Measurements from ENCODE around the gene GRK5. TPM values are rescaled to one million over a fixed set of nuclear protein-coding genes. Genes with fewer than 3 reads are reported as not detected.

Gene GRK5
- total and polyA plus RNA-seq, 4 donors: 18.5 to 43.1 (median 40.3) TPM

- 42 to 55% methylated on average over 7 of the region's 7 CpGs for WGBS, 2 donors
- H3K36me3 ChIP-seq (ENCODE audit: control insufficient read depth in 4 of 4, insufficient read depth in 4 of 4, low read length in 4 of 4): no peaks in the 10 kb centered on the region
- H3K9me3 ChIP-seq (ENCODE audit: control insufficient read depth in 4 of 4, insufficient read depth in 3 of 4, low read length in 3 of 4): no peaks in the 10 kb centered on the region
- no peak for DNase-seq
- peaks cover 0 to 4% (median 3%) of the 10 kb centered on the region in 3 donors for H3K27me3 ChIP-seq (ENCODE audit: control insufficient read depth in 3 of 3, insufficient read depth in 3 of 3, low read length in 2 of 3)
- no peak for TF ChIP-seq CTCF (IDR thresholded peaks at IDR 0.05; ENCODE audit: control extremely low read depth, extremely low read depth)
- no peak overlapping the region for H3K27ac ChIP-seq (ENCODE audit: low read depth in 1 of 2, low read length in 1 of 2)
- no peak for ATAC-seq (ENCODE audit: insufficient read depth, low FRiP score)
- H3K9ac ChIP-seq (ENCODE audit: insufficient read depth in 1 of 2, low read length in 2 of 2): no peak overlapping the region
- H3K4me1 ChIP-seq (ENCODE audit: control insufficient read depth in 5 of 5, insufficient read depth in 5 of 5, low read length in 5 of 5): peaks cover 0 to 4% (median 0%) of the 10 kb centered on the region in 5 donors
- no peak overlapping the region for H3K4me3 ChIP-seq
These were observed 8.9 kb upstream of the GRK5 start for GRCh38 chr10:119198438-119198837.

GRCh38 chr10:119199231-119199992 is 8.0 kb upstream of the GRK5 start:
- H3K4me1 ChIP-seq (ENCODE audit: control insufficient read depth in 5 of 5, insufficient read depth in 5 of 5, low read length in 5 of 5): peaks cover 0 to 5% (median 0%) of the 10 kb centered on the region in 5 donors
- H3K4me3 ChIP-seq: no peak overlapping the region
- no peaks in the 10 kb centered on the region for H3K36me3 ChIP-seq (ENCODE audit: control insufficient read depth in 4 of 4, insufficient read depth in 4 of 4, low read length in 4 of 4)
- no peak overlapping the region for H3K27ac ChIP-seq (ENCODE audit: low read depth in 1 of 2, low read length in 1 of 2)
- H3K27me3 ChIP-seq (ENCODE audit: control insufficient read depth in 3 of 3, insufficient read depth in 3 of 3, low read length in 2 of 3): peaks cover 0 to 4% (median 3%) of the 10 kb centered on the region in 3 donors
- H3K9me3 ChIP-seq (ENCODE audit: control insufficient read depth in 4 of 4, insufficient read depth in 3 of 4, low read length in 3 of 4): no peaks in the 10 kb centered on the region
- ATAC-seq (ENCODE audit: insufficient read depth, low FRiP score) (peak; percentile 73), DNase-seq (peak; percentile 78 to 92 (median 87))
- 56 to 58% methylated on average over 9 of the region's 9 CpGs for WGBS, 2 donors
- H3K9ac ChIP-seq (ENCODE audit: insufficient read depth in 1 of 2, low read length in 2 of 2): no peak overlapping the region
- TF ChIP-seq CTCF (IDR thresholded peaks at IDR 0.05; ENCODE audit: control extremely low read depth, extremely low read depth): peak; percentile 82

- Histone ChIP-seq H3K9me3 (ENCODE audit: control insufficient read depth in 4 of 4, insufficient read depth in 3 of 4, low read length in 3 of 4) (no peaks in the 10 kb centered on the region), H3K4me3 (no peak overlapping the region), H3K27ac (ENCODE audit: low read depth in 1 of 2, low read length in 1 of 2) (no peak overlapping the region), H3K27me3 (ENCODE audit: control insufficient read depth in 3 of 3, insufficient read depth in 3 of 3, low read length in 2 of 3) (peaks cover 0 to 4% (median 3%) of the 10 kb centered on the region in 3 donors), H3K36me3 (ENCODE audit: control insufficient read depth in 4 of 4, insufficient read depth in 4 of 4, low read length in 4 of 4) (no peaks in the 10 kb centered on the region), H3K4me1 (ENCODE audit: control insufficient read depth in 5 of 5, insufficient read depth in 5 of 5, low read length in 5 of 5) (peaks cover 0 to 9% (median 3%) of the 10 kb centered on the region in 5 donors), H3K9ac (ENCODE audit: insufficient read depth in 1 of 2, low read length in 2 of 2) (no peak overlapping the region)
- 85 to 92% methylated on average over 1 of the region's 1 CpG for WGBS, 2 donors
- no peak for ATAC-seq (ENCODE audit: insufficient read depth, low FRiP score)
- no peak for TF ChIP-seq CTCF (IDR thresholded peaks at IDR 0.05; ENCODE audit: control extremely low read depth, extremely low read depth)
- DNase-seq: no peak
These were observed 6.1 kb upstream of the GRK5 start for GRCh38 chr10:119201233-119201632.

Data from lung (tissue), 12 donors.